H9 (cell line): ENCODE measurements around the gene RPS24. TPM values are rescaled to one million over a fixed set of nuclear protein-coding genes. Genes with fewer than 3 reads are reported as not detected.

Experiments
- DNase-seq: peaks from one replicate; pipeline ENCODE4 v3.0.0-alpha.2; 2017
- H2AFZ ChIP-seq: one replicate; pipeline ENCODE4 v1.6.1; 2013; ENCODE audit warnings: mild to moderate bottlenecking, low read length, control low read depth, moderate library complexity
- H2AK5ac ChIP-seq: 2 replicates; pipeline ENCODE4 v1.6.1; 2013; ENCODE audit warnings: low read length, control low read depth, mixed read lengths; ENCODE audit not compliant: insufficient read length
- H2BK120ac ChIP-seq: one replicate; pipeline ENCODE4 v1.6.1; 2013; ENCODE audit warnings: low read depth, mild to moderate bottlenecking, low read length, control low read depth, inconsistent platforms; ENCODE audit not compliant: poor library complexity, severe bottlenecking
- H2BK12ac ChIP-seq: 2 replicates; pipeline ENCODE4 v1.6.1; 2013; ENCODE audit warnings: low read length, control low read depth, mixed read lengths, low read depth; ENCODE audit not compliant: insufficient read length
- H2BK15ac ChIP-seq: 2 replicates; pipeline ENCODE4 v1.6.1; 2013; ENCODE audit warnings: low read depth, low read length, control low read depth
- H2BK20ac ChIP-seq: one replicate; pipeline ENCODE4 v1.6.1; 2013; ENCODE audit warnings: low read depth, mild to moderate bottlenecking, low read length, control low read depth, inconsistent platforms; ENCODE audit not compliant: poor library complexity, severe bottlenecking
- H2BK5ac ChIP-seq: 2 replicates; pipeline ENCODE4 v1.6.1; 2013; ENCODE audit warnings: low read length, control low read depth, mixed read lengths; ENCODE audit not compliant: insufficient read length
- H3K14ac ChIP-seq: 2 replicates; pipeline ENCODE4 v1.6.1; 2013; ENCODE audit warnings: low read length, control low read depth; ENCODE audit not compliant: insufficient read depth
- H3K18ac ChIP-seq: 2 replicates; pipeline ENCODE4 v1.6.1; 2013; ENCODE audit warnings: low read depth, mild to moderate bottlenecking, mixed read lengths, low read length, control low read depth; ENCODE audit not compliant: insufficient read length
- H3K23ac ChIP-seq: 2 replicates; pipeline ENCODE4 v1.6.1; 2013; ENCODE audit warnings: low read length, control low read depth, mixed read lengths, low read depth; ENCODE audit not compliant: insufficient read length
- H3K23me2 ChIP-seq: 2 replicates; pipeline ENCODE4 v1.6.1; 2013; ENCODE audit warnings: low read depth, mild to moderate bottlenecking, mixed read lengths, low read length, control low read depth; ENCODE audit not compliant: insufficient read length, poor library complexity, severe bottlenecking
- H3K27ac ChIP-seq: 2 replicates; pipeline ENCODE4 v1.5.1; 2013; ENCODE audit warnings: low read length, control low read depth, mixed read lengths, low read depth; ENCODE audit not compliant: insufficient read length
- H3K27me3 ChIP-seq: 2 replicates; pipeline ENCODE4 v1.6.1; 2013; ENCODE audit warnings: low read length, control low read depth, inconsistent platforms; ENCODE audit not compliant: insufficient read depth
- H3K4ac ChIP-seq: 2 replicates; pipeline ENCODE4 v1.6.1; 2013; ENCODE audit warnings: low read depth, mild to moderate bottlenecking, control low read depth, inconsistent platforms, low read length, moderate library complexity
- H3K4me1 ChIP-seq: 2 replicates; pipeline ENCODE4 v1.6.1; 2013; ENCODE audit warnings: low read length, control low read depth, inconsistent platforms; ENCODE audit not compliant: insufficient read depth
- H3K4me2 ChIP-seq: 2 replicates; pipeline ENCODE4 v1.6.1; 2013; ENCODE audit warnings: low read length, control low read depth, mixed read lengths; ENCODE audit not compliant: insufficient read length, insufficient read depth
- H3K56ac ChIP-seq: 2 replicates; pipeline ENCODE4 v1.6.1; 2013; ENCODE audit warnings: low read depth, mild to moderate bottlenecking, mixed read lengths, low read length, control low read depth; ENCODE audit not compliant: insufficient read length
- H3K79me1 ChIP-seq: 2 replicates; pipeline ENCODE4 v1.6.1; 2013; ENCODE audit warnings: low read depth, mild to moderate bottlenecking, moderate library complexity, low read length, control low read depth, inconsistent platforms; ENCODE audit not compliant: insufficient read depth, poor library complexity, severe bottlenecking
- H3K79me2 ChIP-seq: 2 replicates; pipeline ENCODE4 v1.6.1; 2013; ENCODE audit warnings: low read length, control low read depth, inconsistent platforms; ENCODE audit not compliant: insufficient read depth
- H3K9ac ChIP-seq: 2 replicates; pipeline ENCODE4 v1.6.1; 2013; ENCODE audit warnings: low read length, control low read depth, mixed read lengths; ENCODE audit not compliant: insufficient read length; ENCODE audit errors: extremely low read depth
- H3K9me3 ChIP-seq: one replicate; pipeline ENCODE4 v1.6.1; 2013; ENCODE audit warnings: low read depth, low read length, inconsistent platforms; ENCODE audit not compliant: control insufficient read depth
- H3T11ph ChIP-seq: one replicate; pipeline ENCODE4 v1.6.1; 2013; ENCODE audit warnings: mild to moderate bottlenecking, low read length, control low read depth, inconsistent platforms
- H4K20me1 ChIP-seq: one replicate; pipeline ENCODE4 v1.6.1; 2013; ENCODE audit not compliant: control insufficient read depth, insufficient read length, insufficient read depth
- H4K5ac ChIP-seq: 2 replicates; pipeline ENCODE4 v1.6.1; 2013; ENCODE audit warnings: low read depth, mild to moderate bottlenecking, mixed read lengths, low read length, control low read depth; ENCODE audit not compliant: insufficient read length
- H4K8ac ChIP-seq: replicated peaks from 2 replicates; pipeline ENCODE4 v1.6.1; 2013; ENCODE audit warnings: low read length, control low read depth, mixed read lengths, low read depth; ENCODE audit not compliant: insufficient read length
- H4K91ac ChIP-seq: 2 replicates; pipeline ENCODE4 v1.6.1; 2013; ENCODE audit warnings: low read depth, mild to moderate bottlenecking, moderate library complexity, mixed read lengths, low read length, control low read depth; ENCODE audit not compliant: insufficient read length
- H3K27ac Mint-ChIP-seq, 3 experiments: 2 replicates in 2 of 3; 3 replicates in 1 of 3; pipeline ENCODE4 v1.8.0; 2020 to 2021; ENCODE audit warnings: mixed read lengths in 3 of 3, mild to moderate bottlenecking in 1 of 3, moderate library complexity in 1 of 3
- H3K27me3 Mint-ChIP-seq: 2 replicates; pipeline ENCODE4 v1.8.0; 2021; ENCODE audit warnings: low read depth, mild to moderate bottlenecking, moderate library complexity, mixed read lengths
- H3K36me3 Mint-ChIP-seq, 3 experiments: 2 replicates in 2 of 3; 3 replicates in 1 of 3; pipeline ENCODE4 v1.8.0; 2020 to 2021; ENCODE audit warnings: low read depth in 3 of 3, mixed read lengths in 3 of 3; ENCODE audit not compliant: insufficient read depth in 1 of 3
- H3K4me1 Mint-ChIP-seq, 2 experiments: 2 replicates each; pipeline ENCODE4 v1.8.0; 2020; ENCODE audit warnings: mixed read lengths in 2 of 2
- H3K4me3 Mint-ChIP-seq, 2 experiments: 2 replicates in 1 of 2; 3 replicates in 1 of 2; pipeline ENCODE4 v1.8.0; 2020 to 2021; ENCODE audit warnings: mild to moderate bottlenecking in 2 of 2, mixed read lengths in 2 of 2, moderate library complexity in 1 of 2
- H3K9me3 Mint-ChIP-seq, 2 experiments: 2 replicates in 1 of 2; 3 replicates in 1 of 2; pipeline ENCODE4 v1.8.0; 2020; ENCODE audit warnings: mild to moderate bottlenecking in 2 of 2, mixed read lengths in 2 of 2, moderate library complexity in 1 of 2
- WGBS: extraction: QIAGEN DNeasy Blood & Tissue Kit; methylation state at CpG from one replicate; pipeline ENCODE4 v1.1.7; 2013; ENCODE audit warnings: missing lambda C conversion rate, low lambda C conversion rate, mixed read lengths; ENCODE audit not compliant: insufficient read length; ENCODE audit errors: extremely low coverage; 5-methylcytosine and 5-hydroxymethylcytosine counted together
- total RNA-seq: library from RNA; stranded (reverse); gene quantifications from 2 replicates; pipeline ENCODE4 v1.2.1, GENCODE V29; 2021
- TF ChIP-seq, protein P1 (sequence below): fragments of 200-600 bp; sonication (generic); conservative IDR thresholded peaks from 3 replicates; pipeline ENCODE4 v1.8.0; 2021; ENCODE audit warnings: antibody characterized with exemption, mild to moderate bottlenecking

RPS24 gene
- total RNA-seq, 1 experiment from 2014 or later = 1,966 TPM

- H3K27me3 Mint-ChIP-seq = peaks cover 1% of the 10 kb centered on the region
- H4K5ac ChIP-seq = no peak overlapping the region
- H3K79me1 ChIP-seq = no peaks in the 10 kb centered on the region
- no peak overlapping the region for H3K23ac ChIP-seq
- no peak overlapping the region for H4K8ac ChIP-seq
- no CpG with 5 or more reads among the region's 6 CpGs for WGBS
- H3K9me3 ChIP-seq = no peaks in the 10 kb centered on the region
- H3K23me2 ChIP-seq = no peaks in the 10 kb centered on the region
- no peak overlapping the region for H2BK12ac ChIP-seq
- peaks cover 5 to 14% (median 12%) of the 10 kb centered on the region in 3 experiments; a peak in 6 of 7 replicates for H3K36me3 Mint-ChIP-seq
- no peak overlapping the region for H2AK5ac ChIP-seq
- H2BK120ac ChIP-seq = no peak overlapping the region
- H3K18ac ChIP-seq = no peak overlapping the region
- H3K4ac ChIP-seq = no peak overlapping the region
- no peak overlapping the region for H3K9ac ChIP-seq
- H3K27ac Mint-ChIP-seq = no peak overlapping the region
- DNase-seq = no peak
- H4K91ac ChIP-seq = no peak overlapping the region
- no peak overlapping the region for H2BK5ac ChIP-seq
- H3K79me2 ChIP-seq = no peaks in the 10 kb centered on the region
- H3K56ac ChIP-seq = no peak overlapping the region
- no peaks in the 10 kb centered on the region for H3K27me3 ChIP-seq
- H2BK15ac ChIP-seq = no peak overlapping the region
- no peak overlapping the region for H3T11ph ChIP-seq
- H3K4me1 Mint-ChIP-seq = peaks cover 0 to 9% of the 10 kb centered on the region in 2 experiments; a peak in 3 of 4 replicates
- no peak overlapping the region for H2BK20ac ChIP-seq
- H4K20me1 ChIP-seq = no peaks in the 10 kb centered on the region
- peaks cover 25 to 26% of the 10 kb centered on the region in 2 experiments for H3K9me3 Mint-ChIP-seq
- no peak overlapping the region for H2AFZ ChIP-seq
- H3K4me1 ChIP-seq = no peaks in the 10 kb centered on the region
- no peak overlapping the region for H3K4me2 ChIP-seq
- no peak overlapping the region for H3K27ac ChIP-seq
- H3K14ac ChIP-seq = no peak overlapping the region; the same call in 1 of the 2 replicates
- no peak overlapping the region for H3K4me3 Mint-ChIP-seq
- TF ChIP-seq, protein P1, sequence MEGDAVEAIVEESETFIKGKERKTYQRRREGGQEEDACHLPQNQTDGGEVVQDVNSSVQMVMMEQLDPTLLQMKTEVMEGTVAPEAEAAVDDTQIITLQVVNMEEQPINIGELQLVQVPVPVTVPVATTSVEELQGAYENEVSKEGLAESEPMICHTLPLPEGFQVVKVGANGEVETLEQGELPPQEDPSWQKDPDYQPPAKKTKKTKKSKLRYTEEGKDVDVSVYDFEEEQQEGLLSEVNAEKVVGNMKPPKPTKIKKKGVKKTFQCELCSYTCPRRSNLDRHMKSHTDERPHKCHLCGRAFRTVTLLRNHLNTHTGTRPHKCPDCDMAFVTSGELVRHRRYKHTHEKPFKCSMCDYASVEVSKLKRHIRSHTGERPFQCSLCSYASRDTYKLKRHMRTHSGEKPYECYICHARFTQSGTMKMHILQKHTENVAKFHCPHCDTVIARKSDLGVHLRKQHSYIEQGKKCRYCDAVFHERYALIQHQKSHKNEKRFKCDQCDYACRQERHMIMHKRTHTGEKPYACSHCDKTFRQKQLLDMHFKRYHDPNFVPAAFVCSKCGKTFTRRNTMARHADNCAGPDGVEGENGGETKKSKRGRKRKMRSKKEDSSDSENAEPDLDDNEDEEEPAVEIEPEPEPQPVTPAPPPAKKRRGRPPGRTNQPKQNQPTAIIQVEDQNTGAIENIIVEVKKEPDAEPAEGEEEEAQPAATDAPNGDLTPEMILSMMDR = no peak
These were observed 45.7 kb downstream of the RPS24 start for GRCh38 chr10:78079411-78079810.
